Esophagus squamous epithelium (tissue), 5 donors: Measurements from ENCODE around the gene RGS3. TPM values are rescaled to one million over a fixed set of nuclear protein-coding genes. Genes with fewer than 3 reads are reported as not detected.

ENCODE experiments used
- DNase-seq: peaks from one replicate; lab custom pipeline; 2025; lab: John Stamatoyannopoulos, UW
- H3K27ac ChIP-seq, 4 donors: fragments of 200-600 bp; sonication (generic); one replicate each; pipeline ENCODE4 v1.5.1; 2016 to 2019; ENCODE audit warnings: mild to moderate bottlenecking in 1 of 4
- H3K27me3 ChIP-seq, 4 donors: fragments of 200-600 bp; sonication (generic); 1 replicate in 3 of 4; 2 replicates in 1 of 4; pipeline versions ENCODE4 v1.5.1 to v1.6.0; 2017 to 2021; ENCODE audit warnings: antibody characterized with exemption in 1 of 4
- H3K36me3 ChIP-seq, 3 donors: fragments of 200-600 bp; sonication (generic); one replicate each; pipeline ENCODE4 v1.5.1; 2016 to 2019
- H3K4me1 ChIP-seq, 3 donors: fragments of 200-600 bp; sonication (generic); one replicate each; pipeline ENCODE4 v1.5.1; 2017 to 2019
- H3K4me3 ChIP-seq, 4 donors: fragments of 200-600 bp; sonication (generic); 1 replicate in 3 of 4; 2 replicates in 1 of 4; pipeline ENCODE4 v1.5.1; 2016 to 2019; ENCODE audit warnings: mild to moderate bottlenecking in 2 of 4, moderate library complexity in 1 of 4
- H3K9me3 ChIP-seq, 3 donors: fragments of 200-600 bp; sonication (generic); one replicate each; pipeline ENCODE4 v1.5.1; 2016 to 2019
- CTCF ChIP-seq, 6 experiments: fragments of 450-650 bp in 4 of 6; fragments of 200-600 bp in 2 of 6; sonication (generic) in 2 of 6; IDR thresholded peaks; one replicate each; pipeline ENCODE4 v1.5.1; 2016 to 2019; ENCODE audit warnings: antibody characterized with exemption in 6 of 6, mild to moderate bottlenecking in 4 of 6, moderate library complexity in 4 of 6
- POLR2A ChIP-seq, 4 donors: fragments of 450-650 bp; IDR thresholded peaks; one replicate each; pipeline ENCODE4 v1.6.1; 2017; ENCODE audit warnings: antibody characterized with exemption in 4 of 4, mild to moderate bottlenecking in 4 of 4, moderate library complexity in 3 of 4
- WGBS, 2 donors: methylation state at CpG; one replicate each; pipeline ENCODE4 v1.1.5; 2018; 5-methylcytosine and 5-hydroxymethylcytosine counted together
- intact Hi-C: fragments of 100-400 bp; cut with DNase I; formaldehyde crosslinking; loops from one replicate; pipeline ENCODE4 v1.15.0; 2022
- total RNA-seq, 4 donors: library from RNA; depleted of rRNA; stranded (reverse); fragments of >200 nt; gene quantifications; one replicate each; pipeline ENCODE4 v1.1.0, GENCODE V29; 2016
- donor health status: DM: yes; HTN: yes; CAD: no.

Gene RGS3
- total RNA-seq, 4 donors from 2014 or later: 9.7 to 16.3 (median 12.7) TPM

DNA sequence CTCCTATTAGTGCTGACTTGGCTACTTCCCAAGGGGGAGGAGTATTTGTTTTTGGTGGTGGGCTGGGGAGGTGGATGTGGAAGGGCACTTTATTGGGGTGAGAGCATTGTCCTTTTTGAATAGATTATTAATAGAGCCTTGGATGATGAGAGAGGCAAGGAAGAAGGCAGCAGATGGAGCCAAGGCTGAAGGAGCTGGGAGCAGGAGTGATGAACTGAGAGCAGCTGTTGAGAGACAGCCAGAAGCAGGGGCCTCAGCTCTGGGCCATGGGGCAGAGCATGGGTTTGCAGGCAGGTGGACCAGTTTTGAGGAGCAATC, 29.6 kb downstream of the RGS3 start:
- no peak overlapping the region for H3K4me3 ChIP-seq
- no peak for TF ChIP-seq POLR2A (IDR thresholded peaks at IDR 0.05)
- TF ChIP-seq CTCF (IDR thresholded peaks at IDR 0.05): no peak
- intact Hi-C loops: no loop called here
- no peaks in the 10 kb centered on the region for H3K9me3 ChIP-seq
- no peak for DNase-seq
- peaks cover 0 to 26% (median 8%) of the 10 kb centered on the region in 3 donors for H3K4me1 ChIP-seq
- H3K36me3 ChIP-seq: no peaks in the 10 kb centered on the region
- peak overlapping the region in 1 of 4 donors; percentile 34 for H3K27ac ChIP-seq
- H3K27me3 ChIP-seq: no peaks in the 10 kb centered on the region

- intact Hi-C loops: no loop called here
- TF ChIP-seq CTCF (IDR thresholded peaks at IDR 0.05): no peak
- TF ChIP-seq POLR2A (IDR thresholded peaks at IDR 0.05): no peak
- H3K36me3 ChIP-seq: no peaks in the 10 kb centered on the region
- H3K4me3 ChIP-seq: no peak overlapping the region
- no peaks in the 10 kb centered on the region for H3K9me3 ChIP-seq
- DNase-seq: no peak
- H3K27ac ChIP-seq: no peak overlapping the region
- peaks cover 0 to 21% (median 8%) of the 10 kb centered on the region in 3 donors for H3K4me1 ChIP-seq
- WGBS, 2 donors: 65 to 93% methylated on average over 2 to 3 of the region's 3 CpGs
- no peaks in the 10 kb centered on the region for H3K27me3 ChIP-seq
Observed at GRCh38 chr9:113495526-113495925, 32.0 kb downstream of the RGS3 start.

GRCh38 chr9:113497051-113497450, 33.5 kb downstream of the RGS3 start:
- no peak for TF ChIP-seq POLR2A (IDR thresholded peaks at IDR 0.05)
- TF ChIP-seq CTCF (IDR thresholded peaks at IDR 0.05): no peak
- Histone ChIP-seq H3K4me1 (peaks cover 0 to 14% (median 8%) of the 10 kb centered on the region in 3 donors), H3K27me3 (no peaks in the 10 kb centered on the region), H3K9me3 (no peaks in the 10 kb centered on the region), H3K36me3 (no peaks in the 10 kb centered on the region), H3K27ac (no peak overlapping the region), H3K4me3 (no peak overlapping the region)
- no peak for DNase-seq
- intact Hi-C loops: no loop called here
- WGBS, 2 donors: 90 to 100% methylated on average over 1 to 3 of the region's 9 CpGs

DNA sequence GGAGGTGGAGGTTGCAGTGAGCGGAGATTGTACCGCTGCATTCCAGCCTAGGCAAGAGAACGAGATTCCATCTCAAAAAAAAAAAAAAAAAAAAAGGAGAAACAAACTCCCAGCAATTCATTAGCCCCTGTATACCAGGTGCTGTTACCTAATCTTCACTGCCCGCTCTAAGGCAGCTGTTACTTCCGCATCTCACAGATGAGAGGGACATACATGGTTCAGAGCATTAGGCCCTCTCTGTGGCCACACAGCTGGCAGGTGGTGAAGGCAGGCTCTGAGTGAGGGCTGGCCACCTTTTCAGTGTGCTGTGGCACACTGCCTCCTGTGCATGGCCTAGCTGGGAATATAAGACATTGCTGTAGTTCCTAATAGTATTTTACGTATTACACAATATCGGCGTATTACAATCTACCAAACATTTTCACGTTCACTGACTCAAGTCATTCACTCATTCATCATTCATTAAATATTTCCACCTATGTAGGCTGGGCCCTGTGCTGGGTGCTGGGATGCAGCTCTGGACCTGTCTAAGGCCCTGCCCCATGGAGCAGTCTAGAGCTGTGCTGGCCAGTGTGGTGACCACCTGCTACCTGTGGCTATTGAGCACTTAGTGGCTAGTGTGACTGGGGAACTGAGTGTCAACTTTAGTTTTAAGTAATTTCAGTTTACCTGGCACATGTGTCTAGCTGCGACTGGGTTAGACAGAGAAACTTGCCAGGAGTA, 35.8 kb downstream of the RGS3 start:
- DNase-seq: no peak
- WGBS, 2 donors: 87 to 93% methylated on average over 9 to 10 of the region's 10 CpGs
- no peaks in the 10 kb centered on the region for H3K27me3 ChIP-seq
- no peak overlapping the region for H3K27ac ChIP-seq
- H3K36me3 ChIP-seq: no peaks in the 10 kb centered on the region
- H3K9me3 ChIP-seq: no peaks in the 10 kb centered on the region
- no peak overlapping the region for H3K4me3 ChIP-seq
- peaks cover 0 to 6% (median 0%) of the 10 kb centered on the region in 3 donors for H3K4me1 ChIP-seq
- no peak for TF ChIP-seq CTCF (IDR thresholded peaks at IDR 0.05)
- no peak for TF ChIP-seq POLR2A (IDR thresholded peaks at IDR 0.05)
- intact Hi-C loops: no loop called here

DNA sequence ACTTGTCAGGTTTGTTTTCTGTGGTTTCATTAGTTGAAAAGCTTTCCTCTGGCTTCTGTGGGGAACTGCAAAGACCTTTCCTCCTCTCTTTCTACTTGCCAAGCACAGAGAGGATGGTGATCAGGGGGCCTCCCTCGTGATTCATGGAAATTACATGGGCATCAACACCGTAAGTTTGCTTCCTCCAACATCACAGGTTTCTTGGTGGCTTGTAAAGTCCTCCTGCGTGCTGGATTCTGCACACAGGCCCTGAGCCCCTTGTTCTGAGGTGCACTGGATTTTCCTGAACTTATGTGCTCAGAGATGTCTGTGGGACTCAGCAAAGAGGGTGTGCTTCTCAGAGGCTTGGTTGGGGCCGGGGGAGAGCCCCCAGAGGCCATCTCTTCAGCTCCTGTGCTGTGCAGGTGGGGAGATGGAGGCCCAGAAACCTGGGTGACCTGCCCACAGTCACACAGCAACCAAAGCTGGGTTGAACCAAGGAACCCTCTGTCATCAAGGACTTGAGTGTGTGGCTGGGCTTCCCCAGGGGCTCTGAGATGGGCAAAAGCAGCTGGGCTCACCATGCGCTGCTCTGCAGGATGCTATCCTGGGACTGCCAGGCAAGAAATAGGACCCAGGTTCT, 36.5 kb downstream of the RGS3 start:
- DNase-seq: no peak
- Histone ChIP-seq H3K4me1 (peaks cover 0 to 12% (median 0%) of the 10 kb centered on the region in 3 donors), H3K36me3 (no peaks in the 10 kb centered on the region), H3K4me3 (no peak overlapping the region), H3K27me3 (no peaks in the 10 kb centered on the region), H3K27ac (peak overlapping the region in 2 of 4 donors; percentile 51 to 72), H3K9me3 (no peaks in the 10 kb centered on the region)
- WGBS, 2 donors: 57 to 89% methylated on average over 3 to 5 of the region's 5 CpGs
- TF ChIP-seq CTCF (IDR thresholded peaks at IDR 0.05) (no peak), POLR2A (IDR thresholded peaks at IDR 0.05) (no peak)
- intact Hi-C loops: no loop called here
